ENCODE measurements around the gene CARMIL1.
A peak's percentile ranks its signal among the peaks of the same experiment; 100 is the strongest.

Gene CARMIL1

GRCh38 chr6:25306379-25306778 is 27.2 kb downstream of the CARMIL1 start:
- H3K36me3 ChIP-seq (replicated peaks) = no peaks in the 10 kb centered on the region
- H3K4me3 ChIP-seq = no peak overlapping the region
- peaks cover 4% of the 10 kb centered on the region; the same call in 1 of the 2 replicates for H3K4me1 ChIP-seq
- in situ Hi-C loops (cut with MboI; ENCODE audit: low sequenced_read_pairs) = no loop called here
- no peak for DNase-seq (ENCODE audit: low spot score in 2 of 2)
- no peaks in the 10 kb centered on the region for H3K9me3 ChIP-seq
- H3K27me3 ChIP-seq (ENCODE audit: low read depth) = no peaks in the 10 kb centered on the region

GRCh38 chr6:25307805-25308494 is 28.8 kb downstream of the CARMIL1 start:
- Histone ChIP-seq H3K27me3 (ENCODE audit: low read depth) (no peaks in the 10 kb centered on the region), H3K4me3 (no peak overlapping the region)

DNA sequence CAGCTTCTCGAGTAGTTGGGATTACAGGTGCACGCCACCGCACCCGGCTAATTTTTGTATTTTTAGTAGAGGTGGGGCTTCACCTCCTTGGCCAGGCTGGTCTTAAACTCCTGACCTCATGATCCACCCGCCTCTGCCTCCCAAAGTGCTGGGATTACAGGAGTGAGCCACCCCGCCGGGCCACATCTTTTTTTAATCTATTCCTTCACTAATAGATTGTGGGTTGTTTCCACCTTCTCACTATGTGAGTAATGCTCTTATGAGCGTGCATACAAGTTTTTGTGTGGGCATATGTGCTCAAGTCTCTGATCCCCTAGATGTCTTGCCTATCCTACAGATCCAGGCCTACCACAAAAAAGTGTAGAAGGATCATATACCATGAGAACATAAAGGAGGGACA is 30.7 kb downstream of the CARMIL1 start:
- no peak overlapping the region for H3K4me3 ChIP-seq
- H3K27me3 ChIP-seq (ENCODE audit: low read depth) = no peaks in the 10 kb centered on the region
- peaks cover 11% of the 10 kb centered on the region for H3K4me1 ChIP-seq
- in situ Hi-C loops (cut with MboI; ENCODE audit: low sequenced_read_pairs) = no loop called here
- no peak for DNase-seq (ENCODE audit: low spot score in 2 of 2)
- H3K9me3 ChIP-seq = no peaks in the 10 kb centered on the region
- no peaks in the 10 kb centered on the region for H3K36me3 ChIP-seq (replicated peaks)

More at GRCh38 chr6:25307805-25308494, 28.8 kb downstream of the CARMIL1 start:
- DNase-seq (ENCODE audit: low spot score in 2 of 2) = no peak
- Histone ChIP-seq H3K9me3 (no peaks in the 10 kb centered on the region), H3K4me1 (peaks cover 13% of the 10 kb centered on the region), H3K36me3 (replicated peaks) (no peaks in the 10 kb centered on the region)
- in situ Hi-C loops (cut with MboI; ENCODE audit: low sequenced_read_pairs) = no loop called here

- no peaks in the 10 kb centered on the region for H3K27me3 ChIP-seq (ENCODE audit: low read depth)
- no peaks in the 10 kb centered on the region for H3K36me3 ChIP-seq (replicated peaks)
- H3K4me1 ChIP-seq = peaks cover 26% of the 10 kb centered on the region
- H3K4me3 ChIP-seq = no peak overlapping the region
- in situ Hi-C loops (cut with MboI; ENCODE audit: low sequenced_read_pairs) = no loop called here
- no peaks in the 10 kb centered on the region for H3K9me3 ChIP-seq
- DNase-seq (ENCODE audit: low spot score in 2 of 2) = no peak
These were observed 32.2 kb downstream of the CARMIL1 start for GRCh38 chr6:25311331-25311840.

- peaks cover 33% of the 10 kb centered on the region for H3K4me1 ChIP-seq
- no peak for DNase-seq (ENCODE audit: low spot score in 2 of 2)
- no peaks in the 10 kb centered on the region for H3K27me3 ChIP-seq (ENCODE audit: low read depth)
- H3K36me3 ChIP-seq (replicated peaks) = no peaks in the 10 kb centered on the region
- no peak overlapping the region for H3K4me3 ChIP-seq
- H3K9me3 ChIP-seq = no peaks in the 10 kb centered on the region
- in situ Hi-C loops (cut with MboI; ENCODE audit: low sequenced_read_pairs) = no loop called here
These were observed 33.0 kb downstream of the CARMIL1 start for GRCh38 chr6:25312034-25312620.

- no peaks in the 10 kb centered on the region for H3K36me3 ChIP-seq (replicated peaks)
- H3K27me3 ChIP-seq (ENCODE audit: low read depth) = no peaks in the 10 kb centered on the region
- in situ Hi-C loops (cut with MboI; ENCODE audit: low sequenced_read_pairs) = no loop called here
- no peaks in the 10 kb centered on the region for H3K9me3 ChIP-seq
- DNase-seq (ENCODE audit: low spot score in 2 of 2) = no peak
- no peak overlapping the region for H3K4me3 ChIP-seq
- peaks cover 33% of the 10 kb centered on the region for H3K4me1 ChIP-seq
These were observed 33.5 kb downstream of the CARMIL1 start for GRCh38 chr6:25312703-25313102.

DNA sequence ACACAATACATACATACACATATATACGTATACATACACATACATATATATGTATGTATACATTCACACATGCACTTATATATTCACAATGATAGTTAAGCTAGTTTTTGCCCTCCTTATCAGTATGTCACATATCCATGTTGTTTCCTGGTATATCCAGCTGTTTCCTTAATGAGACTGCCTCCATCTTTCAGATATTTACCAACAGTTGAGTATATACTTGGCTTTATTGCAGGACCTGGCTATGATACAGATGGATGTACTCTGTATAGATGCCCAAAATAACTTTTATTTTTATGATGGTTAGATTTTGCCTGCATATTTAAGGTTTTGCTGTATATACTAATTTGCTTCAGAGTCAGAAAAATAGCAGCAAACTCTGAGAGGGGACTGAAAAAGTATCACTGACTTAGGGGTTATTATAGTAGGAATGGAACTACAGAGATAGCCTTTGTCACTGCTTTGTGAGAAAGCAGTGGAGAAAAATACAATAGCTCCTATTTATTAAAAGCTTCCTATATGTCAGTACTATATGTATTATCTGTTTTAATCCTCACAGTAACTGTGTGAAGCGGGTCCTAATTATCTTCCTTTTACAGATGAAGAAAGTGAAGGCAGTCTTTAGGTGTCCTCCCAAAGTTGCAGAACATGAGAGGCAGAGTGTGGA is 35.5 kb downstream of the CARMIL1 start:
- Histone ChIP-seq H3K4me3 (no peak overlapping the region), H3K9me3 (no peaks in the 10 kb centered on the region), H3K4me1 (peaks cover 33% of the 10 kb centered on the region), H3K27me3 (ENCODE audit: low read depth) (no peaks in the 10 kb centered on the region), H3K36me3 (replicated peaks) (no peaks in the 10 kb centered on the region)
- in situ Hi-C loops (cut with MboI; ENCODE audit: low sequenced_read_pairs) = no loop called here
- no peak for DNase-seq (ENCODE audit: low spot score in 2 of 2)

- DNase-seq (ENCODE audit: low spot score in 2 of 2) = no peak
- in situ Hi-C loops (cut with MboI; ENCODE audit: low sequenced_read_pairs) = no loop called here
These were observed 36.3 kb downstream of the CARMIL1 start for GRCh38 chr6:25315194-25316177.

GRCh38 chr6:25316626-25317025 is 37.5 kb downstream of the CARMIL1 start:
- DNase-seq (ENCODE audit: low spot score in 2 of 2) = peak; percentile 49 to 86
- no peaks in the 10 kb centered on the region for H3K36me3 ChIP-seq (replicated peaks)
- H3K9me3 ChIP-seq = no peaks in the 10 kb centered on the region
- no peak overlapping the region for H3K4me3 ChIP-seq
- H3K4me1 ChIP-seq = peaks cover 31% of the 10 kb centered on the region
- H3K27me3 ChIP-seq (ENCODE audit: low read depth) = no peaks in the 10 kb centered on the region
- in situ Hi-C loops (cut with MboI; ENCODE audit: low sequenced_read_pairs) = no loop called here

More at GRCh38 chr6:25315194-25316177, 36.3 kb downstream of the CARMIL1 start:
- Histone ChIP-seq H3K4me1 (peaks cover 33% of the 10 kb centered on the region), H3K36me3 (replicated peaks) (no peaks in the 10 kb centered on the region), H3K27me3 (ENCODE audit: low read depth) (no peaks in the 10 kb centered on the region), H3K9me3 (no peaks in the 10 kb centered on the region), H3K4me3 (no peak overlapping the region)

- H3K27me3 ChIP-seq (ENCODE audit: low read depth) = no peaks in the 10 kb centered on the region
- H3K4me1 ChIP-seq = peaks cover 38% of the 10 kb centered on the region
- in situ Hi-C loops (cut with MboI; ENCODE audit: low sequenced_read_pairs) = no loop called here
- H3K36me3 ChIP-seq (replicated peaks) = no peaks in the 10 kb centered on the region
- DNase-seq (ENCODE audit: low spot score in 2 of 2) = no peak
- H3K9me3 ChIP-seq = no peaks in the 10 kb centered on the region
- H3K4me3 ChIP-seq = no peak overlapping the region
These were observed 39.4 kb downstream of the CARMIL1 start for GRCh38 chr6:25318589-25318988.

DNA sequence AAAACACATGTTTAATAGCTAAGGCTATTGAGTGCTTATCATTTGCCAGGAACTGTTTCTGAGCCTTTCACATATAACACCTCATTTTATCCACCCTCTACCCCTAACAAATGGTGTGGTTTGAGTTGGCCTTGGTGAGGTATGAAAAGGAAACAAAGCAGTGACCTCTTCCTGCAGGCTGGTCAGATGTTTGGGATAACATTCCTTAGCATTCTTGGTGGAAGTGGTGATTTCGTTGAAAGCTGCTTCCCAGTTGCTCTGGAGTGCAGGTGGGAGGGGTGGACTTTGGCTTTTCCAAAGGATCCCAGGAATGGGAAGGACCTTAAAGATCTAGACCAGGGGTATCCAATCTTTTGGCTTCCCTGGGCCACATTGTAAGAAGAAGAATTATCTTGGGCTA is 41.3 kb downstream of the CARMIL1 start:
- in situ Hi-C loops (cut with MboI; ENCODE audit: low sequenced_read_pairs) = no loop called here
- Histone ChIP-seq H3K27me3 (ENCODE audit: low read depth) (no peaks in the 10 kb centered on the region), H3K36me3 (replicated peaks) (no peaks in the 10 kb centered on the region), H3K4me3 (no peak overlapping the region), H3K4me1 (peaks cover 49% of the 10 kb centered on the region), H3K9me3 (no peaks in the 10 kb centered on the region)
- DNase-seq (ENCODE audit: low spot score in 2 of 2) = no peak

DNA sequence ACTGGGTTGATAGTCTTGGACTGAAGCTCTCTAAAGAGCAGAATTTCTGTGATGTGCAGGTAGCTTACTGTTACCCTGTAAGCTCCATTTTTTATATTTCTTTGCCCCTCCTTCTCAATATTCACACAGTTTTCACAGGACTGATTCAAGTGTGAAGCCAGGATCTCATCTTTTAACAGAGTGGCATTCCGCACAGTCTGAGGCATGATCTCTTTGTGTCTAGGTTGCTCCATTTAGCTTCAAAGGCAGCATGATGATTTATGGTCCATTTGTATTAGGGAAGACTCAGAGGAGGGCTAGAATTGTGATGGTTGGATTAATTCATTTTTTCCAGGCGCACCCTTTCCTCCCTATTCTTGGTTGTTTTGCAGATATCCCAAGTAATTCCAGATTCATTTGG is 43.5 kb downstream of the CARMIL1 start:
- in situ Hi-C loops (cut with MboI; ENCODE audit: low sequenced_read_pairs) = no loop called here
- H3K4me1 ChIP-seq = peaks cover 49% of the 10 kb centered on the region
- no peaks in the 10 kb centered on the region for H3K36me3 ChIP-seq (replicated peaks)
- H3K9me3 ChIP-seq = no peaks in the 10 kb centered on the region
- DNase-seq (ENCODE audit: low spot score in 2 of 2) = no peak
- H3K27me3 ChIP-seq (ENCODE audit: low read depth) = no peaks in the 10 kb centered on the region
- H3K4me3 ChIP-seq = no peak overlapping the region

DNA sequence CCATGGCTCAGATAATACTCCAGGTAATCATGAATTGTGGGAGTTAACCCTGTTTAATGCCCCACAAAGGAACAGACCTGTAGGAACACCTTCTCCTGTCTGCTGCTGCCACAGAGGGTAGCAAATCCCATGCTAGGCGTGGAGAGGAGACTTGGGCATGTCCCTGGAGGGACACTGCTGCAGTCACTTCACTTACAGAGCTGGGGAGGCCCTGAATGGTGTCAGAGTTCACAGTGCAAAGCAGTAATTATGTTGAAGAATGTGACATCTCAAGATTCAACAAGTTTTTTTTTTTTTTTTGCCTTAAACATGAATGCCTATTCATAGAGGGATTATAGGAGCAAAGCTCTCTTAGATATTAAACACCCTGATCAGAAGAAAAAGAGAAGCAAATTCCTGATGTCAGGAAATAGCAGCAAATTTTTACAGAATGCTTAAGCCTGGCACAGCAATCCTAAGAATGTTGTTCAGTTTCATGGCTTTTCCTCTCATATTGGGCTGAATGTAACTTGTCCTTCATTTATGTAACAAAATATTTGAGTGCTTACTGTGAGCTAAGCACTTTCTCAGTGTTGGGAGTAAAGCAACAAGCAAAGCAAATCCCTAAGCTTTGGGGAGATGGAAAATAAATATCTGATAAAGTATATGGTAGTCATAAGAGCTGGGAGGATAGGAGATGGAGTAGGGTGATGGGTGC is 45.0 kb downstream of the CARMIL1 start:
- in situ Hi-C loops (cut with MboI; ENCODE audit: low sequenced_read_pairs) = no loop called here
- Histone ChIP-seq H3K4me3 (no peak overlapping the region), H3K27me3 (ENCODE audit: low read depth) (no peaks in the 10 kb centered on the region), H3K9me3 (no peaks in the 10 kb centered on the region), H3K36me3 (replicated peaks) (no peaks in the 10 kb centered on the region), H3K4me1 (peaks cover 64% of the 10 kb centered on the region)
- DNase-seq (ENCODE audit: low spot score in 2 of 2) = peak; percentile 61 to 75

All from HAP-1 (cell line).